ENCODE results near the gene WDR27.
"Not testable (repeated sequence)": the region's sequence is repeated elsewhere in the genome, so short reads cannot be mapped to it uniquely, and the experiment has no call there.

The WDR27 gene

GRCh38 chr6:169472786-169473416, 228.9 kb downstream of the WDR27 start:
- no peak for ATAC-seq

- ATAC-seq, result no peak
These were observed 231.0 kb downstream of the WDR27 start for GRCh38 chr6:169470790-169471189.

- ATAC-seq, result no peak
These were observed 232.8 kb downstream of the WDR27 start for GRCh38 chr6:169469028-169469427.

GRCh38 chr6:169467755-169468154, 234.1 kb downstream of the WDR27 start:
- not testable (repeated sequence) for ATAC-seq

- ATAC-seq, result not testable (repeated sequence)
These were observed 235.6 kb downstream of the WDR27 start for GRCh38 chr6:169466256-169466655.

- ATAC-seq, result no peak
These were observed 244.1 kb downstream of the WDR27 start for GRCh38 chr6:169457762-169458161.

GRCh38 chr6:169456840-169457239, 245.0 kb downstream of the WDR27 start:
- no peak for ATAC-seq

- ATAC-seq, result no peak
These were observed 246.4 kb downstream of the WDR27 start for GRCh38 chr6:169455470-169455869.

GRCh38 chr6:169454872-169455204, 247.0 kb downstream of the WDR27 start:
- ATAC-seq, result no peak

- ATAC-seq, result no peak
These were observed 247.5 kb downstream of the WDR27 start for GRCh38 chr6:169454204-169454871.

- ATAC-seq, result no peak
These were observed 248.8 kb downstream of the WDR27 start for GRCh38 chr6:169452869-169453620.

- no peak for ATAC-seq
These were observed 249.5 kb downstream of the WDR27 start for GRCh38 chr6:169452117-169452868.

GRCh38 chr6:169451065-169451838, 250.6 kb downstream of the WDR27 start:
- ATAC-seq, result no peak

GRCh38 chr6:169450097-169450496, 251.7 kb downstream of the WDR27 start:
- no peak for ATAC-seq

GRCh38 chr6:169449221-169449620, 252.6 kb downstream of the WDR27 start:
- no peak for ATAC-seq

- ATAC-seq, result no peak
These were observed 255.9 kb downstream of the WDR27 start for GRCh38 chr6:169445661-169446581.

GRCh38 chr6:169445227-169445626, 256.6 kb downstream of the WDR27 start:
- ATAC-seq, result no peak

- no peak for ATAC-seq
These were observed 260.5 kb downstream of the WDR27 start for GRCh38 chr6:169441292-169441691.

GRCh38 chr6:169439710-169440109, 262.1 kb downstream of the WDR27 start:
- ATAC-seq, result no peak

GRCh38 chr6:169434554-169434953, 267.3 kb downstream of the WDR27 start:
- ATAC-seq, result not testable (repeated sequence)

- ATAC-seq, result no peak
These were observed 272.8 kb downstream of the WDR27 start for GRCh38 chr6:169429001-169429400.

Measured in activated CD4-positive, CD25-positive, alpha-beta regulatory T cell treated with anti-CD3 and anti-CD28 coated beads, Interleukin-2, amount 50 U/mL, for 24 hours (primary cell).